Measurements from ENCODE around the gene AICDA.
"Not testable (repeated sequence)": the region's sequence is repeated elsewhere in the genome, so short reads cannot be mapped to it uniquely, and the experiment has no call there.

The AICDA gene

GRCh38 chr12:8622646-8623045 lies 10.0 kb upstream of the AICDA start:
- in situ Hi-C loops (cut with HindIII; ENCODE audit: low sequenced_read_pairs), result no loop called here
- no peak for DNase-seq (ENCODE audit: low read depth)
- no peak overlapping the region for H3K4me3 ChIP-seq (ENCODE audit: low read depth, low read length)
- TF ChIP-seq CTCF (IDR thresholded peaks at IDR 0.05; ENCODE audit: low read depth, low read length, missing control alignments), result no peak

- in situ Hi-C loops (cut with HindIII; ENCODE audit: low sequenced_read_pairs), result no loop called here
- no peak for TF ChIP-seq CTCF (IDR thresholded peaks at IDR 0.05; ENCODE audit: low read depth, low read length, missing control alignments)
- no peak overlapping the region for H3K4me3 ChIP-seq (ENCODE audit: low read depth, low read length)
- no peak for DNase-seq (ENCODE audit: low read depth)
Observed at GRCh38 chr12:8615206-8615605, 2.5 kb upstream of the AICDA start.

GRCh38 chr12:8613881-8614280 lies 1.2 kb upstream of the AICDA start:
- in situ Hi-C loops (cut with HindIII; ENCODE audit: low sequenced_read_pairs); H3K4me3 ChIP-seq (ENCODE audit: low read depth, low read length); DNase-seq (ENCODE audit: low read depth): not testable (repeated sequence)

GRCh38 chr12:8609061-8609570 lies 3.5 kb downstream of the AICDA start:
- peak; percentile 95 for TF ChIP-seq CTCF (IDR thresholded peaks at IDR 0.05; ENCODE audit: low read depth, low read length, missing control alignments)
- H3K4me3 ChIP-seq (ENCODE audit: low read depth, low read length), result no peak overlapping the region
- in situ Hi-C loops (cut with HindIII; ENCODE audit: low sequenced_read_pairs), result no loop called here
- DNase-seq (ENCODE audit: low read depth), result peak; percentile 23

GRCh38 chr12:8606890-8607289 lies 5.8 kb downstream of the AICDA start:
- H3K4me3 ChIP-seq (ENCODE audit: low read depth, low read length), result no peak overlapping the region
- TF ChIP-seq CTCF (IDR thresholded peaks at IDR 0.05; ENCODE audit: low read depth, low read length, missing control alignments), result no peak
- in situ Hi-C loops (cut with HindIII; ENCODE audit: low sequenced_read_pairs), result no loop called here
- no peak for DNase-seq (ENCODE audit: low read depth)

- TF ChIP-seq CTCF (IDR thresholded peaks at IDR 0.05; ENCODE audit: low read depth, low read length, missing control alignments), result no peak
- DNase-seq (ENCODE audit: low read depth), result no peak
- H3K4me3 ChIP-seq (ENCODE audit: low read depth, low read length), result no peak overlapping the region
- in situ Hi-C loops (cut with HindIII; ENCODE audit: low sequenced_read_pairs), result no loop called here
Observed at GRCh38 chr12:8605057-8605456, 7.6 kb downstream of the AICDA start.

- TF ChIP-seq CTCF (IDR thresholded peaks at IDR 0.05; ENCODE audit: low read depth, low read length, missing control alignments), result no peak
- in situ Hi-C loops (cut with HindIII; ENCODE audit: low sequenced_read_pairs), result no loop called here
- DNase-seq (ENCODE audit: low read depth), result no peak
- H3K4me3 ChIP-seq (ENCODE audit: low read depth, low read length), result no peak overlapping the region
Observed at GRCh38 chr12:8603856-8604255, 8.8 kb downstream of the AICDA start.
